K562 (cell line): ENCODE measurements around the gene CLIC5. TPM values are rescaled to one million over a fixed set of nuclear protein-coding genes. Genes with fewer than 3 reads are reported as not detected.
A peak's percentile ranks its signal among the peaks of the same experiment; 100 is the strongest.

ENCODE experiments used
- ATAC-seq: fragments of 200-7000 bp; cut with Tn5 transposase; 3 replicates; pipeline ENCODE4 v1.9.1; 2020; ENCODE audit warnings: moderate library complexity
- BruUV-seq: library from RNA; stranded (reverse); fragments of 400-500 nt; replicated peaks from 2 replicates; lab custom pipeline; 2021; lab: Mats Ljungman, UMichigan
- CTCF ChIA-PET: fragments of 300-600 bp; formaldehyde crosslinking; extraction: SDS; loops from one replicate; lab custom pipeline; 2021; ENCODE audit warnings: low intra/inter-chr PET ratio; lab: Yijun Ruan, JAX
- POLR2A ChIA-PET: fragments of 300-600, 350-650 bp; sonication (Branson Sonifier 250); formaldehyde crosslinking; extraction: SDS; loops from one replicate; lab custom pipeline; 2021; ENCODE audit warnings: antibody characterized with exemption, inconsistent platforms; lab: Yijun Ruan, JAX
- DNase-seq, 4 experiments: peaks; one replicate each; pipeline versions ENCODE4 v3.0.0 to v3.0.0-alpha.2; 2011 to 2018; ENCODE audit warnings: low spot score in 3 of 4, mixed read lengths in 3 of 4; ENCODE audit errors: extremely low read depth in 1 of 4
- FAIRE-seq: peaks from 2 replicates; lab custom pipeline; 2011; peaks lifted over from hg19 to GRCh38; lab: Jason Lieb, UNC
- H2AFZ ChIP-seq: 2 replicates; pipeline ENCODE4 v1.6.0; 2011; ENCODE audit warnings: low read depth, low read length, control low read depth, inconsistent platforms
- H3K27ac ChIP-seq: fragments of 200-600 bp; 3 replicates; pipeline ENCODE4 v1.8.0; 2011; ENCODE audit warnings: low read depth, mild to moderate bottlenecking, control low read depth, inconsistent platforms, low read length, moderate library complexity, mixed read lengths; ENCODE audit errors: extremely low read depth
- H3K27me3 ChIP-seq, 2 experiments: fragments of 300-600 bp in 1 of 2; 2 replicates in 1 of 2; 3 replicates in 1 of 2; pipeline versions ENCODE4 v1.6.0 to v1.8.0; 2011; ENCODE audit warnings: inconsistent platforms in 2 of 2, low read length in 2 of 2, mild to moderate bottlenecking in 1 of 2, mixed read lengths in 1 of 2, moderate library complexity in 1 of 2; ENCODE audit not compliant: control insufficient read depth in 2 of 2, insufficient read depth in 2 of 2
- H3K36me3 ChIP-seq: fragments of 300-600 bp; 3 replicates; pipeline ENCODE4 v1.8.0; 2011; ENCODE audit warnings: mild to moderate bottlenecking, low read length, inconsistent platforms; ENCODE audit not compliant: control insufficient read depth, insufficient read depth
- H3K4me1 ChIP-seq, 2 experiments: fragments of 200-600 bp in 1 of 2; replicated peaks in 1 of 2; 2 replicates in 1 of 2; 3 replicates in 1 of 2; pipeline versions ENCODE4 v1.5.1 to v1.8.0; 2011; ENCODE audit warnings: inconsistent platforms in 2 of 2, low read length in 2 of 2, mild to moderate bottlenecking in 1 of 2, mixed read lengths in 1 of 2, moderate library complexity in 1 of 2; ENCODE audit not compliant: control insufficient read depth in 2 of 2, insufficient read depth in 2 of 2
- H3K4me2 ChIP-seq: 2 replicates; pipeline ENCODE4 v1.6.1; 2011; ENCODE audit warnings: low read length, control low read depth, inconsistent platforms, mixed read lengths; ENCODE audit not compliant: insufficient read depth
- H3K4me3 ChIP-seq: fragments of 200-600 bp; sonication (generic), shearing (Covaris generic); 2 replicates; pipeline ENCODE4 v1.5.1; 2016; ENCODE audit warnings: control low read depth, inconsistent platforms
- H3K79me2 ChIP-seq: fragments of 200-600 bp; 3 replicates; pipeline ENCODE4 v1.8.0; 2011; ENCODE audit warnings: low read length, inconsistent platforms; ENCODE audit not compliant: control insufficient read depth, insufficient read depth
- H3K9ac ChIP-seq, 2 experiments: 2 replicates each; pipeline versions ENCODE4 v1.6.0 to v1.6.1; 2011; ENCODE audit warnings: low read depth in 2 of 2, low read length in 2 of 2, control low read depth in 1 of 2, inconsistent platforms in 1 of 2, mild to moderate bottlenecking in 1 of 2, mixed read lengths in 1 of 2; ENCODE audit not compliant: insufficient read depth in 1 of 2
- H3K9me1 ChIP-seq: one replicate; pipeline ENCODE4 v1.6.0; 2011; ENCODE audit warnings: inconsistent platforms, mild to moderate bottlenecking, low read length, moderate library complexity; ENCODE audit not compliant: control insufficient read depth, insufficient read depth
- H3K9me3 ChIP-seq: replicated peaks from 2 replicates; pipeline ENCODE4 v1.5.1; 2011; ENCODE audit warnings: low read depth, low read length, inconsistent platforms; ENCODE audit not compliant: control insufficient read depth, insufficient read depth
- H4K20me1 ChIP-seq: replicated peaks from 2 replicates; pipeline ENCODE4 v1.6.1; 2011; ENCODE audit warnings: low read length, inconsistent platforms, mixed read lengths; ENCODE audit not compliant: control insufficient read depth, insufficient read depth
- ARID1B ChIP-seq: fragments of 450-650 bp; IDR thresholded peaks from 2 replicates; pipeline ENCODE4 v1.6.1; 2016; ENCODE audit warnings: antibody characterized with exemption, mild to moderate bottlenecking, inconsistent platforms
- CBX8 ChIP-seq: fragments of 200-600 bp; sonication (generic); IDR thresholded peaks from 2 replicates; pipeline ENCODE4 v1.6.1; 2012; ENCODE audit warnings: borderline replicate concordance, mixed run types, low read depth, mild to moderate bottlenecking, moderate library complexity, mixed read lengths, low read length, control low read depth, inconsistent platforms; ENCODE audit not compliant: poor library complexity, severe bottlenecking; ENCODE audit errors: extremely low read depth
- NR2C2 ChIP-seq, 2 experiments: fragments of 200-800 bp in 1 of 2; sonication (Bioruptor generic) in 1 of 2; sonication (generic) in 1 of 2; formaldehyde crosslinking in 1 of 2; IDR thresholded peaks; 2 replicates each; pipeline versions ENCODE4 v1.6.1 to v1.8.0; 2016 to 2022; ENCODE audit warnings: mild to moderate bottlenecking in 1 of 2, missing compliant biosample characterization in 1 of 2, missing genetic modification characterization in 1 of 2, missing genetic modification reagents in 1 of 2
- POLR2H ChIP-seq: IDR thresholded peaks from 2 replicates; pipeline ENCODE4 v1.6.1; 2016; ENCODE audit warnings: missing genetic modification characterization, low read depth, mild to moderate bottlenecking, control low read depth, missing compliant biosample characterization, moderate library complexity
- PYGO2 ChIP-seq: fragments of 450-650 bp; IDR thresholded peaks from 2 replicates; pipeline ENCODE4 v1.6.1; 2016; ENCODE audit warnings: mild to moderate bottlenecking, missing genetic modification characterization, moderate library complexity, missing compliant biosample characterization
- SMARCB1 ChIP-seq: IDR thresholded peaks from 2 replicates; pipeline ENCODE4 v1.6.1; 2011; ENCODE audit warnings: improper control_type of control experiment, low read depth; ENCODE audit not compliant: insufficient read length
- TAL1 ChIP-seq: fragments of 450-650 bp; IDR thresholded peaks from 2 replicates; pipeline ENCODE4 v1.6.1; 2016; ENCODE audit warnings: mild to moderate bottlenecking
- YY1 ChIP-seq, 3 experiments: IDR thresholded peaks; 2 replicates each; pipeline ENCODE4 v1.6.1; 2011; ENCODE audit warnings: low read length in 2 of 3, mild to moderate bottlenecking in 2 of 3, moderate library complexity in 2 of 3, borderline replicate concordance in 1 of 3, control low read depth in 1 of 3, low read depth in 1 of 3; ENCODE audit not compliant: insufficient read depth in 3 of 3, insufficient replicate concordance in 2 of 3, control insufficient read depth in 1 of 3, insufficient read length in 1 of 3; ENCODE audit errors: extremely low read depth in 1 of 3
- ZNF133 ChIP-seq: fragments of 250-450 bp; sonication (Bioruptor Pico); IDR thresholded peaks from 2 replicates; pipeline ENCODE4 v1.4.0; 2020; ENCODE audit warnings: mild to moderate bottlenecking
- WGBS: fragments of 100-300 bp; shearing (Covaris generic); methylation state at CpG from one replicate; pipeline ENCODE4 v1.1.6; 2016; ENCODE audit warnings: low coverage, mixed read lengths; ENCODE audit not compliant: insufficient coverage; ENCODE audit errors: missing lambda C conversion rate; 5-methylcytosine and 5-hydroxymethylcytosine counted together
- in situ Hi-C: fragments of 300-500 bp; cut with MboI; formaldehyde crosslinking; loops from 4 replicates; pipeline ENCODE4 v1.15.0; 2018; ENCODE audit warnings: inconsistent platforms, mixed read lengths
- intact Hi-C: fragments of 100-400 bp; cut with micrococcal nuclease; formaldehyde crosslinking; loops from 2 replicates; pipeline ENCODE4 v1.14.2; 2022
- polyA plus RNA-seq, 8 experiments: library from polyadenylated mRNA; depleted of rRNA in 4 of 8; stranded (reverse) in 5 of 8; unstranded in 3 of 8; fragments of >200 nt; fragmentation: Nextera tagmentation in 2 of 8; fragmentation: Illumina TruSeq in 1 of 8; extraction: Ambion mirVana in 2 of 8; extraction: Trizol in 1 of 8; gene quantifications; 2 replicates each; pipeline versions ENCODE4 v1.2.1 to v1.2.3, GENCODE V29; 2011 to 2014; ENCODE audit warnings: inconsistent platforms in 1 of 8, missing spikeins in 1 of 8
- total RNA-seq, 7 experiments: library from RNA; depleted of rRNA in 6 of 7; stranded (reverse); fragments of >200 nt in 6 of 7; fragmentation: Illumina TruSeq in 2 of 7; extraction: Trizol in 2 of 7; gene quantifications; 2 replicates each; pipeline versions ENCODE4 v1.2.1 to v1.2.3, GENCODE V29; 2011 to 2021; ENCODE audit warnings: low replicate concordance in 1 of 7
- TF ChIP-seq, protein P1 (sequence below): fragments of 450-650 bp; IDR thresholded peaks from 2 replicates; pipeline ENCODE4 v1.6.1; 2017; ENCODE audit warnings: antibody characterized with exemption
- TF ChIP-seq, protein P2 (sequence below): fragments of 450-650 bp; IDR thresholded peaks from 2 replicates; pipeline ENCODE4 v1.6.1; 2016; ENCODE audit warnings: antibody characterized with exemption

Gene CLIC5
- total and polyA plus RNA-seq, 9 of the 15 experiments (the other 6 are each of a cell fraction or from before 2014, with no cell fraction given) = 0.31 TPM; not detected in 8

GRCh38 chr6:46000905-46001304 lies 14.8 kb downstream of the CLIC5 start:
- Histone ChIP-seq H3K27ac (no peak overlapping the region), H3K36me3 (no peaks in the 10 kb centered on the region), H3K9me3 (no peaks in the 10 kb centered on the region), H3K9me1 (no peaks in the 10 kb centered on the region), H4K20me1 (peaks cover 5% of the 10 kb centered on the region; the same call in 1 of the 2 replicates), H3K4me1 (no peaks in the 10 kb centered on the region), H2AFZ (no peak overlapping the region), H3K9ac (no peak overlapping the region), H3K4me3 (no peak overlapping the region), H3K79me2 (no peaks in the 10 kb centered on the region), H3K4me2 (no peak overlapping the region), H3K27me3 (no peaks in the 10 kb centered on the region)
- FAIRE-seq (no peak), ATAC-seq (no peak), DNase-seq (no peak)
- TF ChIP-seq ZNF133 (CRISPR knock-in tag) = no peak
- 0 out of 2 replicates have a peak, but pooled peaks have one; percentile 12 for TF ChIP-seq ARID1B
- peak; percentile 21; the same call in 1 of the 2 replicates for TF ChIP-seq TAL1
- TF ChIP-seq POLR2H = no peak
- ChIA-PET POLR2A (no interaction called here), CTCF (no interaction called here)
- in situ Hi-C loops = no loop called here
- 0% methylated on average over 1 of the region's 1 CpG for WGBS
- no TSS peak for BruUV-seq
- intact Hi-C loops = no loop called here

DNA sequence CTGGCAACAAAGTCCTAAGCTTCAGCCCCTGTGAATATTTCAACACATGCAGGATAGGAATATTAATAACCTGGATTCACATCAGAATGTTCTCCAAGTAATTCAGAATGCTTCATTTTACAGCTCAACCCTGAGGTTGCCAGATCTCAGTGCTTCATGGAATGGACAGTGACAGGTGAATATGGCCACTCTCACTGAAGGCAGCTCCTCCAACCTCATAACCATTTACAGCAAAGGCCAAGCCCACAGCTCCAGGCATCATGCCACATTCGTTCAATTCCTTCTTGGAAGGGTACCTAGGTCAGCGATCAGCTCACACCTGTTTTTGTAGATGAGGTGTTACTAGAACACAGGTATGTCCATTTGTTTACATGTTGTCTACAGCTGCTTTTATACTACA lies 17.1 kb downstream of the CLIC5 start:
- ChIA-PET CTCF (no interaction called here), POLR2A (interaction anchor here (1.0 kb wide), 2 partner anchors 34 to 295 kb away, joined by 3 to 6 read pairs; no protein-coding TSS in a partner anchor)
- DNase-seq (no peak), ATAC-seq (no peak), FAIRE-seq (no peak)
- H3K9ac ChIP-seq = no peak overlapping the region
- H3K27ac ChIP-seq = no peak overlapping the region
- no peak overlapping the region for H3K4me2 ChIP-seq
- H3K4me1 ChIP-seq = no peaks in the 10 kb centered on the region
- H3K79me2 ChIP-seq = no peaks in the 10 kb centered on the region
- H3K27me3 ChIP-seq = no peaks in the 10 kb centered on the region
- no peak overlapping the region for H2AFZ ChIP-seq
- no peak overlapping the region for H3K4me3 ChIP-seq
- H3K9me1 ChIP-seq = no peaks in the 10 kb centered on the region
- no TSS peak for BruUV-seq
- H4K20me1 ChIP-seq = 0 out of 2 replicates have a peak, but pooled peaks cover 2% of the 10 kb centered on the region
- H3K9me3 ChIP-seq = no peaks in the 10 kb centered on the region
- in situ Hi-C loops = no loop called here
- WGBS = 0% methylated on average over 2 of the region's 2 CpGs
- intact Hi-C loops = no loop called here
- no peaks in the 10 kb centered on the region for H3K36me3 ChIP-seq
- no peak for TF ChIP-seq YY1 (IDR thresholded peaks at IDR 0.05; ENCODE audit: borderline replicate concordance in 1 of 3, control insufficient read depth in 1 of 3, extremely low read depth in 1 of 3, insufficient read depth in 3 of 3, insufficient read length in 1 of 3, insufficient replicate concordance in 2 of 3, low read depth in 1 of 3, low read length in 2 of 3)
- TF ChIP-seq PYGO2 = no peak
- no peak for TF ChIP-seq NR2C2 (CRISPR knock-in tag; IDR thresholded peaks at IDR 0.05)
- no peak for TF ChIP-seq NR2C2 (tag; IDR thresholded peaks at IDR 0.05)
- no peak for TF ChIP-seq SMARCB1
- TF ChIP-seq, protein P1, sequence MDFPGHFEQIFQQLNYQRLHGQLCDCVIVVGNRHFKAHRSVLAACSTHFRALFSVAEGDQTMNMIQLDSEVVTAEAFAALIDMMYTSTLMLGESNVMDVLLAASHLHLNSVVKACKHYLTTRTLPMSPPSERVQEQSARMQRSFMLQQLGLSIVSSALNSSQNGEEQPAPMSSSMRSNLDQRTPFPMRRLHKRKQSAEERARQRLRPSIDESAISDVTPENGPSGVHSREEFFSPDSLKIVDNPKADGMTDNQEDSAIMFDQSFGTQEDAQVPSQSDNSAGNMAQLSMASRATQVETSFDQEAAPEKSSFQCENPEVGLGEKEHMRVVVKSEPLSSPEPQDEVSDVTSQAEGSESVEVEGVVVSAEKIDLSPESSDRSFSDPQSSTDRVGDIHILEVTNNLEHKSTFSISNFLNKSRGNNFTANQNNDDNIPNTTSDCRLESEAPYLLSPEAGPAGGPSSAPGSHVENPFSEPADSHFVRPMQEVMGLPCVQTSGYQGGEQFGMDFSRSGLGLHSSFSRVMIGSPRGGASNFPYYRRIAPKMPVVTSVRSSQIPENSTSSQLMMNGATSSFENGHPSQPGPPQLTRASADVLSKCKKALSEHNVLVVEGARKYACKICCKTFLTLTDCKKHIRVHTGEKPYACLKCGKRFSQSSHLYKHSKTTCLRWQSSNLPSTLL = no peak
- TF ChIP-seq, protein P2, sequence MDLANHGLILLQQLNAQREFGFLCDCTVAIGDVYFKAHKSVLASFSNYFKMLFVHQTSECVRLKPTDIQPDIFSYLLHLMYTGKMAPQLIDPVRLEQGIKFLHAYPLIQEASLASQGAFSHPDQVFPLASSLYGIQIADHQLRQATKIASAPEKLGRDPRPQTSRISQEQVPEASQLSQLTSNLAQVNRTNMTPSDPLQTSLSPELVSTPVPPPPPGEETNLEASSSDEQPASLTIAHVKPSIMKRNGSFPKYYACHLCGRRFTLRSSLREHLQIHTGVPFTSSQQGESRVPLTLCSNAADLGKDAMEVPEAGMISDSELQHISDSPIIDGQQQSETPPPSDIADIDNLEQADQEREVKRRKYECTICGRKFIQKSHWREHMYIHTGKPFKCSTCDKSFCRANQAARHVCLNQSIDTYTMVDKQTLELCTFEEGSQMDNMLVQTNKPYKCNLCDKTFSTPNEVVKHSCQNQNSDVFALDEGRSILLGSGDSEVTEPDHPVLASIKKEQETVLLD = no peak
- no peak for TF ChIP-seq CBX8
